Measurements from ENCODE around the gene CYTH1.

The CYTH1 gene

DNA sequence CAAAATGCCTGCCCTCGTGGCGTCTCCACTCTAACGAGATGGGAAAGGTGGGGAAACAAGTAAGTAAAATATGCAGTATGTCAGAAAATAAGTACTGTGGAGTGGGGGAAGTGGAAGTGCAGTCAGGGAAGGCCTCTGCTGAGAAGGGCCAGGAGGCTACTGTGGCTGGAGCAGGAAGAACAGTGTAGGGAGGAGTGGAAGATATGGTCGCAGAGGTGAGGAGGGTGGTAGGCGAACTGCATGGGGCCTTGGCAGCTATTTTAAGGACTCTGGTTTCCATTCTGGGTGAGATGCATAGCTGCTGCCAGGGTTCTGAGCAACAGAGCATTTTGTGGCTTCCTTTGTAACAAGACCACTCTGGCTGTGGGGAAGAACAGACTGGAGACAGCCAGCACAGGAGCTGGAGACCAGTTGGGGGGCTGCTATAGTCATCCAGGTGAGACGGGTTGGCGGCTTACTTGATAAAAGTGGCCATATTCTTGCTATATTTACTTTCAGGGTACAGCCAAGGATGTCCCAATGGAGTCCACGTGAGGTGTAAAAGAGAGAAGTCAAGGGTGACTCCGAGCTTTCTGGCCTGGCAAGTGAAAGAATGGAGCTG, 42.6 kb downstream of the CYTH1 start:
- Mint-ChIP-seq H3K4me3 (no peak overlapping the region), H3K9me3 (no peaks in the 10 kb centered on the region), H3K27ac (peak overlapping the region; percentile 69), H3K27me3 (no peaks in the 10 kb centered on the region), H3K36me3 (peaks cover 54% of the 10 kb centered on the region), H3K4me1 (peaks cover 96% of the 10 kb centered on the region)
- CTCF ChIA-PET, result interaction anchor here (1.2 to 1.8 kb wide), 2 partner anchors 17 to 31 kb away, joined by 3 to 5 read pairs; no protein-coding TSS in a partner anchor
- DNase-seq, result peak; percentile 19

DNA sequence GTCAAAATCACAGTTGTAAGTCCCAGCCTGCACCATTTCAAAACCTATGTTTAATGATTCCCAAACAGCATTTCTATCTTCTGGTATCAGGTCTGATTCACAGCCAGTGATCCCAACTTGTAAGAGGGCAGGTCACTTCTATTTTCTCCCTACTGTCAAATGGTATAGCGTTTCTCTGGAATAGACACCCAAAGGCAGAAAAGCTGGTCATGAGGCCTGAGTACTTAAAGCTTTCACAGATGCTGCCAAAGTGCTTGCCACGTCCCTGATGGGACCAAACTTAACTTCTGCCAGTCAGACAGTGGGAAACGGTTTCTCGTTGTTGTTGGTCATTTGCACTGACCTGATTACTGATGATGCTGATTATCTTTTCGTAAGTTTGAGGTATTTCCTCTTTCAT, 43.4 kb downstream of the CYTH1 start:
- CTCF ChIA-PET, result no interaction called here
- Mint-ChIP-seq H3K27ac (peak overlapping the region; percentile 69), H3K4me3 (no peak overlapping the region), H3K36me3 (peaks cover 49% of the 10 kb centered on the region), H3K4me1 (peaks cover 94% of the 10 kb centered on the region), H3K9me3 (no peaks in the 10 kb centered on the region), H3K27me3 (no peaks in the 10 kb centered on the region)
- DNase-seq, result peak; percentile 16

DNA sequence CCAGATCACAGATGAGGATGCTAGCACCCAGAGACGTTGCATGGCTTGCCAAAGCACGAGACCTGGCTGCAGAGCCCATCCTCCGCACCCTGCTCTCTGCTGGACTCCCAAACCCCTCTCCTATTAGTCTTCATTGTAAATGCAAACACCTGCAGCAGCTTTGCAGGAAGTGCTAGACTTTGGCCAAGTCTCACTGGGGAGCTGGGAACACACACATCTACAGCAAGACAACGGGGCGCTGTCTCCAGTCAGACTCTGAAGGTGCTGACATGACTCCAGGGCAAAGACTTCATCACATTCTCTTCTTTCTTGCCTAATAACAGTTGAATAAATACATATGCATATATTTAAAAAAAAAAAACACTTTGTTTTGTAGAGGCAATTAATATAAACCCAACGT, 43.8 kb downstream of the CYTH1 start:
- Mint-ChIP-seq H3K27me3 (no peaks in the 10 kb centered on the region), H3K27ac (peak overlapping the region; percentile 94), H3K9me3 (no peaks in the 10 kb centered on the region), H3K36me3 (peaks cover 49% of the 10 kb centered on the region), H3K4me3 (peak overlapping the region; percentile 88), H3K4me1 (peaks cover 94% of the 10 kb centered on the region)
- peak; percentile 22 for DNase-seq
- CTCF ChIA-PET, result interaction anchor here (1.2 to 1.5 kb wide), 2 partner anchors 16 to 37 kb away, joined by 4 to 5 read pairs; no protein-coding TSS in a partner anchor

DNA sequence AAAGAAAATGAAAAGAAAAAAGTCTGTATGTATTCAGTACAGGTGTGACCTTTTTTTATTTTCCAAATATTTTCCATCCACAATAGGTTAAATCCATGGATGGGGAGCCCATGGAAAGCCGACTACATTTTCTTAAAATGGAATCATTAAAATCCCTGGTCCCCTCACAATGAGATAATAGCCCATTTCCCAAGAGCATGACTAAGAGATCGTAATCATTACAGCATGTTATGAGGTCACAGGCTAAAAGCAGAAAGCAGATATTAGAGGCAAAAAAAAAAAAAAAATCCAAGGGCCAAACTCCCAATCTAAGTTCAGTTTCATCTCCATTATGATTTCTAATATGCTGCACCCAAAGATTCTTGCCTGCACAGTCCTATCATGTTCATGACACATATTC, 44.7 kb downstream of the CYTH1 start:
- Mint-ChIP-seq H3K9me3 (no peaks in the 10 kb centered on the region), H3K4me3 (peak overlapping the region; percentile 88), H3K27ac (peak overlapping the region; percentile 94), H3K27me3 (no peaks in the 10 kb centered on the region), H3K4me1 (peaks cover 93% of the 10 kb centered on the region), H3K36me3 (peaks cover 49% of the 10 kb centered on the region)
- CTCF ChIA-PET, result interaction anchor here (1.0 to 3.3 kb wide), 4 partner anchors 11 to 38 kb away, joined by 4 to 11 read pairs (median 6); no protein-coding TSS in a partner anchor
- no peak for DNase-seq

DNA sequence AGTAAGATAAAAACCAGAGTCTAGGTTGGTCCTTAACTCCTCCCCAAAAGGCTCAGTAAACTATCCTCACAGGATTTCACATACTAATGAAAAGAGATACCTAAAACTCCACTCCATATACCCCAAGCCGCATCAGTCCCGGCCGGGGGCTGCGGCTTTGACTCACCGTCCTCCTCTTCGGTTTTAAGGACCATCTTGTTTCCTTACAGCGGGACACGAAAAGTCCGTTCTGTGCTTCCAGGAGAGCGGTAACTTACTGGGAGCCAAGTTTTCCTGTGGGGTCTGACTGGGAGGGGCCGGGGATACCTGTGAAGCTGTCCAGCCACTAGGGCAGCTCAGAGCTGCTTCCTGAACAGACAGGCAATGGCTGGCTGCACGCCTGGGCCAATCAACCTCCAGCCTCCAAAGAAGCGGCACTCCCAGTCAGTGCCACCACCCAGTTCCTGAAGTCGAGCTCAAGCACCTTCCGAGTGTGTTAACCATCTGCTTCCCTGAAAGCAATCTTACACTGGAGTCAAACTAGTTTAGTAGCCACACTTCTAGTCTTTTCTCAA, 45.5 kb downstream of the CYTH1 start:
- H3K4me3 Mint-ChIP-seq, result peak overlapping the region; percentile 88
- no peaks in the 10 kb centered on the region for H3K9me3 Mint-ChIP-seq
- CTCF ChIA-PET, result interaction anchor here (0.7 to 3.3 kb wide), 4 partner anchors 10 to 25 kb away, joined by 3 to 11 read pairs (median 4); no protein-coding TSS in a partner anchor
- peak; percentile 84 for DNase-seq
- H3K27me3 Mint-ChIP-seq, result no peaks in the 10 kb centered on the region
- peaks cover 48% of the 10 kb centered on the region for H3K36me3 Mint-ChIP-seq
- H3K4me1 Mint-ChIP-seq, result peaks cover 93% of the 10 kb centered on the region
- H3K27ac Mint-ChIP-seq, result peak overlapping the region; percentile 94

DNA sequence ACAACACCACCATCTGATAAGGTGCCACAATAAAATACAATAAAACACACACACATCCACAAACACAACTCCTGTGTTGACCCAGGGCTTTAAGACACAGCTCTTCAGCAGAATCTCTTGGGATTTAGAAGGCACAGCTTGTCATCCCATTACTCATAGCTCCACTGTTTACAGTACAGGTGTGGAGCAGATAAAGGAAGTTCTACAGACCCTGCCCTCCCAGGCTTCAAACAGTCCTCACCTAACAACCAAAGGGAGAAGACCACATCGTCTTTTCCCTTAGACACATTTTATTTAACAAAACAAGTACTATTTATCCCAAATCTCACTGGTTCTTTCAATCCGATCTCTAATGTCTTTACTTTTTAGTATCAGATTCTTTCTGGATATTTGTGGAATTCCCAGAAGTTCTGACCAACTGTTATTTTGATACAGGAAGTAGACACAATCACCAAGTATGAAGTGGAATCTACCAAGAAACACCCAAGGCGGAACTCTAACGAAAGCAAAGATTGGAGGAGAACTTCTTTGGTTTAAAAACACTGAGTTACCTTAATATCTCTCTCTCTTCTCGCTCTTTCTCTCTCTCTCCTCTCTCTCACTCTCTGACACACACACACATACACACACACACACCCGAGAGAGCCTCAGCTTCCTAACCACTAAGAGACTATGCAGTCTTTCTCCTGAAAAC, 46.1 kb downstream of the CYTH1 start:
- no peaks in the 10 kb centered on the region for H3K27me3 Mint-ChIP-seq
- H3K27ac Mint-ChIP-seq, result peak overlapping the region; percentile 94
- no peaks in the 10 kb centered on the region for H3K9me3 Mint-ChIP-seq
- H3K4me1 Mint-ChIP-seq, result peaks cover 91% of the 10 kb centered on the region
- peak overlapping the region; percentile 88 for H3K4me3 Mint-ChIP-seq
- peaks cover 45% of the 10 kb centered on the region for H3K36me3 Mint-ChIP-seq
- CTCF ChIA-PET, result interaction anchor here (0.7 to 3.4 kb wide), 7 partner anchors 10 to 44 kb away, joined by 3 to 24 read pairs (median 4); no protein-coding TSS in a partner anchor
- peak; percentile 50 for DNase-seq

DNA sequence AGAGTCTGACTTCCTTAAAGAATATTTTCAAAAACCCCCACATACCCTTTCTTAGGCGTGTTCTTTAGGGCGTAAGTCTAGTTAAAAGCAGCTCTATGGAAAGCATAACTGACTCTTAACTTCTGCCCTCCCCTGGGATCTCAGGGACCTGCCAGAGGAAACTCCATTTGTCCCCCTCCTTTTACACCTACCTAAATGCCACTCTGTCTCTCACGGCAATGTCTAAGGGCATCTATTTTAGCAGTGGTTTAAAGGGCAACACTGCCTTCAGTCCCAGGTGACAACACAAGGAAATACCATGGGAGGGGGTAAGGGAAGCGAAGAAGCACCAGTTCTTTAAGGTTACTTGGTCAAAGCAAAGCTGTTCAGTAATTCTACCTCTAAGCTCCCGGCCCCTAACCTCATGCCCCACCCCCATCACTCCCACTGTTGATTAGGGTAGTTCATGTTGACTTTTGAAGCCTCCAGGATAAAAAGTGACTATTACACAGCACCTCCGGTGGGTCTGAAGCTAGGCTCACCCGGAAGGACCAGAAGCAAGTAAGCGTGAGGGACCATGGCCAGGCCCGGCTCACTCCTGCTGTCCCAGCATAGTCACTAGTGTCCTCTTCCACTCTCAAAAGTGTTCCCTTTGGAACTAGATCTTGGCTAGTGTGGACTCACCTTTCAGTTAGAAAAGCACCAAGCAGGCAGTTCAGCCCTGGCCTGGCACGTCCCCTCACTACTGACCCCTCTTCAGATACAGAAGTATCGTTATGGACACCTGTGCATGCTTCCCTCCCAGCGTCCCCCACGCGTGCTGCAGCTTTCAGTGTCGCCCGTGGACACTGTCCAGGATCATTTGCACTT, 47.1 kb downstream of the CYTH1 start:
- Mint-ChIP-seq H3K9me3 (no peaks in the 10 kb centered on the region), H3K4me1 (peaks cover 86% of the 10 kb centered on the region), H3K27ac (peak overlapping the region; percentile 94), H3K4me3 (peak overlapping the region; percentile 88), H3K36me3 (peaks cover 40% of the 10 kb centered on the region), H3K27me3 (no peaks in the 10 kb centered on the region)
- DNase-seq, result peak; percentile 49
- CTCF ChIA-PET, result interaction anchor here (1.0 to 3.4 kb wide), 6 partner anchors 9 to 131 kb away, joined by 3 to 24 read pairs (median 4); no protein-coding TSS in a partner anchor

DNA sequence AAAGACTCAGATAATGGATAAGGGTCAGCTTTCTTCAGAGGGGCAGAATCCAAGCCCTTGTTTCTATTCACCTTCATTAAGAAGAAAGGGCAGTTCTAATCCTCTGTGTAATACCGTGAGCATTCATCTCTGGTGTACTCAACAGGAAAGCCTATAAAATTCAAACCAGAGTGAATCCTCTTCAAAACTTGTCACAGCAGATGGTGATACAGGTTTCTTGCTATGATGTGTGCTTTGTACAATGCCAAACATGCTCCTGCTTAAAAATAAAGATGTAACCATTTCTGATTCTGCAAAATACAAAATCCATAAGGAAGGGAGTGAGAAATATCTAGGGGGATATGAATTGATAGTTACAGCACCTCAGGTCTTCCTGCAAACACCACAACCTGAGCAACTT, 49.7 kb downstream of the CYTH1 start:
- Mint-ChIP-seq H3K9me3 (no peaks in the 10 kb centered on the region), H3K36me3 (peaks cover 34% of the 10 kb centered on the region), H3K27ac (no peak overlapping the region), H3K4me3 (no peak overlapping the region), H3K27me3 (no peaks in the 10 kb centered on the region), H3K4me1 (peaks cover 85% of the 10 kb centered on the region)
- DNase-seq, result no peak
- CTCF ChIA-PET, result no interaction called here

DNA sequence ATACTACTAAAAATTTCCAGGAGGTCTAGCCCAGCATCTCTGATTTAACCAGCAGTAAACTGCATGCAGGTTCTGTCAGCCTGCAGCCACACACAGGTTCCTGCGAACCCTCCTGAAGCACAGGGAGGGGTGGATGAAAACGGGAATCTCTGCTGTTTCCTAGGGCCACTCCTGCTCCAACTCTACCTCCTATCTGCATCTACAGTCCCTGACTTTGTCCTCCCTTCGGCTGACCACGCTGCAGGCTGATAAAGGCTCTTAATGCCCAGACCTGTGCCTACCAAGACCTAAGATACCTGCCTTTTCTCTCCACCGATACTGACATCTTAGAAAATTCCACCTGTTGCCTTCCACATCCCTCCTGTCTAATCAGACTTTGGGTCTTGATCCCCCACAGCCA, 50.2 kb downstream of the CYTH1 start:
- peaks cover 37% of the 10 kb centered on the region for H3K36me3 Mint-ChIP-seq
- peaks cover 85% of the 10 kb centered on the region for H3K4me1 Mint-ChIP-seq
- no peak overlapping the region for H3K4me3 Mint-ChIP-seq
- H3K27me3 Mint-ChIP-seq, result no peaks in the 10 kb centered on the region
- DNase-seq, result no peak
- H3K27ac Mint-ChIP-seq, result no peak overlapping the region
- CTCF ChIA-PET, result no interaction called here
- H3K9me3 Mint-ChIP-seq, result no peaks in the 10 kb centered on the region

DNA sequence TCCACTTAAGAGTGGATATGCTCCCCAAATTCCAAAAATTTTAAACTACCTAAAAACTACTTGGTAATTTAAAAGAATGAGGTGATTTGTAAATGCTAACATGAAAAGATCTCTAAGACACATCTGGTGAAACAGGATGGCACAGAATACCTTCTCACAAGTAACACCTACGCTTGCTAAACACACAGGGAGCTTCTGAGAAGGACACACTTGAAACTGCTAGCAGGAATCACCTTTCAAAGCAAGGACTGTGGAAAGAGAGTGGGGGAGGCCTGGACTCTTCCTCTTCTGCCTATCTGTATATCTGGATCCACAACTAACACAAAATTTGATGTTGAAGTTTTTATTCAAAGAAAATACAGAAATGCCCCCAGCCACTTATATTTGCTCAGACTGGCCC, 52.4 kb downstream of the CYTH1 start:
- no peak for DNase-seq
- CTCF ChIA-PET, result no interaction called here
- Mint-ChIP-seq H3K27me3 (no peaks in the 10 kb centered on the region), H3K4me1 (peaks cover 87% of the 10 kb centered on the region), H3K9me3 (no peaks in the 10 kb centered on the region), H3K36me3 (peaks cover 49% of the 10 kb centered on the region), H3K27ac (peak overlapping the region; percentile 73), H3K4me3 (no peak overlapping the region)

DNA sequence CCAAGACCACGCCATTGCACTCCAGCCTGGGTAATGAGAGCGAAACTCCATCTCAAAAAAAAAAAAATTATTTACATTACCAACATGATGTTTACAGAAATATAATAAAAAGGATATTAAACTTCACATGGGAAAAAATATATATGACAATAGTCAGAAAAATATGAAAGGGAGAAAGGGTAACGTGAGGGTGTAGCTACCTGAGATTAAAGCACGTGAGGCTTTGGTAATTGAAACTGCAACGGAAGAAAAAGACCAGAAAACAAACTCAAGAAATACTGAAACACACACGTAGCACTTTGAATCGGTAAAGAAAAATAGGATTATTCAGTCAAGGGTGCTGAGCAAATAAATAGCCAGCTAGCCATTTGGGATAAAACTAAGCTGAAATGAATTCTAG, 53.6 kb downstream of the CYTH1 start:
- peak overlapping the region; percentile 34 for H3K4me3 Mint-ChIP-seq
- H3K36me3 Mint-ChIP-seq, result peaks cover 50% of the 10 kb centered on the region

DNA sequence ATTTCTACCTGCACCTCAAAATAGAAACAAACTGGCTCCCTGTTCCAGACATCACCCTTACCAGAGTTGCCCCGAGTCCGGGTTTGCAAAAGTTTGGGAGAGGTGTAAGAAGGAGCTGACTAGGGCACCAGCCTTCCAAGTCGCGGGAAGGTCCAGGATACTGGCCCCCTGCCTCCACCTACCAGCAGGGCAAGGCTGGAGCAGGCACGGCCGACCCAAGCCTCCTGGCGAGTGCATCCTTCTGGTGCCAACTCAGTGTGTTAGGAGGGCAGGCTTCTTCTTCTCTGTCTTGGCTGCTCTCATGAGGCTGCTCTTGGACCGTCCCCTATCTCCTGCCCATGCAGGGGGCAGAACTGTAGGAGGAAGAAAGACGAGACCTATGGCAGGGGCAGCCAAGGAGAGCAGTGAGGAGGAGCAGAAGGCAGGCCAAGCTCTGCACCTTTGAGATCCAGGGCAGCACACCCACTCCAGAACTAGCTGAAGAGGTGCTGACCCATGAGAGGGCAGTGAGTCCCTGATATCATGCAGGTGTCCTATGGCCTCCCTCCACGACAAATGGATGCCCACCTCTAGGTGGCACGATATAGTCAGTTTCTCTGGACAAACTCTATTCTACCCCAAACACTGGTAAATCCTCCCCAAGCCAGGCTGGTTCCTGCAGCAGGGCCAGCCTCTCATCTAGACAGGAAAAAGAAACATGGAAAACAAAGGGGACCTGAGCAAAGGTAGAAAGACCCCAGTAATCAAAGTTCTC, 54.4 kb downstream of the CYTH1 start:
- CTCF ChIA-PET, result interaction anchor here (1.6 kb wide), 1 partner anchor 15 kb away, joined by 3 read pairs; no protein-coding TSS in a partner anchor
- Mint-ChIP-seq H3K4me3 (peak overlapping the region; percentile 19), H3K27ac (peak overlapping the region; percentile 89), H3K4me1 (peaks cover 91% of the 10 kb centered on the region), H3K36me3 (peaks cover 51% of the 10 kb centered on the region), H3K9me3 (no peaks in the 10 kb centered on the region), H3K27me3 (no peaks in the 10 kb centered on the region)
- no peak for DNase-seq

More for the DNA sequence above, 53.6 kb downstream of the CYTH1 start:
- Mint-ChIP-seq H3K9me3 (no peaks in the 10 kb centered on the region), H3K27ac (peak overlapping the region; percentile 77), H3K27me3 (no peaks in the 10 kb centered on the region), H3K4me1 (peaks cover 89% of the 10 kb centered on the region)
- CTCF ChIA-PET, result no interaction called here
- DNase-seq, result no peak

DNA sequence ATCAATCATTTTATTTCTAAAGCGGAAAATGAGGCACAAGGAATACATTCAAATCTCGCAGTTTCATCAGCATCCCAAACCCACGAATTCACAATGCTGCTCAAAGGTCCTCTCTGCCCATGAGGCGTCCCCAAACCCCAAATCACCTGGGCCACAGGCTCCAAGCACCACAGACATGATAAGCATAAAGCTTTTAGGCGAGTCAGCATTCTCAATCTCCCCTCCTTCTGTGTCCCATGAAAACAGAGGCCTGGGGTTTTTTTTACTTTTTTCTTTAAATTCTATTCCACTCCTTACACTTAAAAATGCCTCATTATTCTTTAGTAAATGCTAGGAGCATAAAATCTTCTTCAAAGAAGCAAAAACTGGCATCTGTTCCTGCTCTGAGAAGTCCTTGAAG, 55.0 kb downstream of the CYTH1 start:
- CTCF ChIA-PET, result interaction anchor here (1.6 to 2.6 kb wide), 3 partner anchors 9 to 18 kb away, joined by 3 to 14 read pairs (median 11); no protein-coding TSS in a partner anchor
- DNase-seq, result no peak
- Mint-ChIP-seq H3K27ac (peak overlapping the region; percentile 89), H3K9me3 (no peaks in the 10 kb centered on the region), H3K36me3 (peaks cover 45% of the 10 kb centered on the region), H3K4me1 (peaks cover 91% of the 10 kb centered on the region), H3K4me3 (peak overlapping the region; percentile 19), H3K27me3 (no peaks in the 10 kb centered on the region)
